Lung (tissue), 12 donors: Measurements from ENCODE around the gene STX10. TPM values are rescaled to one million over a fixed set of nuclear protein-coding genes. Genes with fewer than 3 reads are reported as not detected.
"Not testable (repeated sequence)": the region's sequence is repeated elsewhere in the genome, so short reads cannot be mapped to it uniquely, and the experiment has no call there.

ENCODE experiments used
- ATAC-seq: fragments of 200-7000 bp; cut with Tn5 transposase; one replicate; pipeline ENCODE4 v1.9.1; 2020; ENCODE audit warnings: moderate number of reproducible peaks; ENCODE audit not compliant: insufficient read depth, low FRiP score
- DNase-seq, 3 donors: peaks; one replicate each; pipeline ENCODE4 v3.0.0-alpha.2; 2013 to 2017
- H3K27ac ChIP-seq, 2 donors: one replicate each; pipeline ENCODE4 v1.5.1; 2013; ENCODE audit warnings: mild to moderate bottlenecking in 2 of 2, moderate library complexity in 2 of 2, control low read depth in 1 of 2, inconsistent platforms in 1 of 2, low read depth in 1 of 2, low read length in 1 of 2
- H3K27me3 ChIP-seq, 3 donors: one replicate each; pipeline ENCODE4 v1.5.1; 2013; ENCODE audit warnings: low read length in 2 of 3; ENCODE audit not compliant: control insufficient read depth in 3 of 3, insufficient read depth in 3 of 3
- H3K36me3 ChIP-seq, 4 donors: one replicate each; pipeline ENCODE4 v1.5.1; 2013; ENCODE audit warnings: low read length in 4 of 4, mild to moderate bottlenecking in 1 of 4, moderate library complexity in 1 of 4; ENCODE audit not compliant: control insufficient read depth in 4 of 4, insufficient read depth in 4 of 4
- H3K4me1 ChIP-seq, 5 donors: one replicate each; pipeline ENCODE4 v1.5.1; 2013; ENCODE audit warnings: low read length in 5 of 5, mild to moderate bottlenecking in 2 of 5, moderate library complexity in 1 of 5; ENCODE audit not compliant: control insufficient read depth in 5 of 5, insufficient read depth in 5 of 5
- H3K4me3 ChIP-seq: one replicate; pipeline ENCODE4 v1.5.1; 2013; ENCODE audit warnings: mild to moderate bottlenecking, control low read depth, moderate library complexity
- H3K9ac ChIP-seq, 2 donors: one replicate each; pipeline ENCODE4 v1.5.1; 2013; ENCODE audit warnings: low read length in 2 of 2, control low read depth in 1 of 2; ENCODE audit not compliant: insufficient read depth in 1 of 2
- H3K9me3 ChIP-seq, 4 donors: one replicate each; pipeline ENCODE4 v1.5.1; 2013; ENCODE audit warnings: low read length in 3 of 4, mild to moderate bottlenecking in 1 of 4, moderate library complexity in 1 of 4; ENCODE audit not compliant: control insufficient read depth in 4 of 4, insufficient read depth in 3 of 4
- CTCF ChIP-seq: IDR thresholded peaks from 2 replicates; pipeline ENCODE4 v1.5.1; 2012; ENCODE audit warnings: mild to moderate bottlenecking; ENCODE audit errors: control extremely low read depth, extremely low read depth
- WGBS, 2 donors: extraction: QIAGEN DNeasy Blood & Tissue Kit; methylation state at CpG; one replicate each; pipeline ENCODE4 v1.1.7; 2013; 5-methylcytosine and 5-hydroxymethylcytosine counted together
- polyA plus RNA-seq, 2 donors: library from polyadenylated mRNA; stranded (reverse); fragments of 200-250 nt; gene quantifications; one replicate each; pipeline ENCODE4 v1.2.1, GENCODE V29; 2013
- total RNA-seq, 2 donors: library from RNA; depleted of rRNA in 1 of 2; stranded (reverse); fragments of >200 nt in 1 of 2; gene quantifications; one replicate each; pipeline ENCODE4 v1.2.1, GENCODE V29; 2014 to 2021
- donor health status: control.
- donor health status: control.
- donor health status: Bipolar disorder and iron deficiency.
- donor health status: healthy.
- donor health status: DM: yes; HTN: yes; CAD: no.

Gene STX10
- total and polyA plus RNA-seq, 4 donors: 45.8 to 136 (median 111) TPM

GRCh38 chr19:13181747-13182388, 31.7 kb upstream of the STX10 start:
- Histone ChIP-seq H3K27ac (peak overlapping the region; percentile 29 to 30), H3K27me3 (no peaks in the 10 kb centered on the region), H3K9me3 (no peaks in the 10 kb centered on the region), H3K9ac (peak overlapping the region in 1 of 2 donors; percentile 42), H3K4me3 (no peak overlapping the region), H3K36me3 (no peaks in the 10 kb centered on the region), H3K4me1 (peaks cover 0 to 9% (median 5%) of the 10 kb centered on the region in 5 donors)
- no peak for TF ChIP-seq CTCF
- 18 to 20% methylated on average over 16 of the region's 16 CpGs for WGBS, 2 donors
- ATAC-seq (no peak), DNase-seq (peak; percentile 81 to 93 (median 87))

- not testable (repeated sequence) for DNase-seq, H3K9ac ChIP-seq, H3K27me3 ChIP-seq, H3K27ac ChIP-seq, ATAC-seq, H3K36me3 ChIP-seq, H3K4me3 ChIP-seq, H3K4me1 ChIP-seq, H3K9me3 ChIP-seq
- WGBS, 2 donors: 94 to 96% methylated on average over 10 of the region's 10 CpGs
These were observed 28.1 kb upstream of the STX10 start for GRCh38 chr19:13178291-13178690.

- not testable (repeated sequence) for ATAC-seq, H3K36me3 ChIP-seq, H3K9me3 ChIP-seq, H3K9ac ChIP-seq, DNase-seq, H3K4me3 ChIP-seq, H3K27ac ChIP-seq, H3K27me3 ChIP-seq
- peaks cover 3 to 11% (median 8%) of the 10 kb centered on the region in 5 donors for H3K4me1 ChIP-seq
- 96 to 98% methylated on average over 5 of the region's 5 CpGs for WGBS, 2 donors
These were observed 27.4 kb upstream of the STX10 start for GRCh38 chr19:13177584-13177983.

DNA sequence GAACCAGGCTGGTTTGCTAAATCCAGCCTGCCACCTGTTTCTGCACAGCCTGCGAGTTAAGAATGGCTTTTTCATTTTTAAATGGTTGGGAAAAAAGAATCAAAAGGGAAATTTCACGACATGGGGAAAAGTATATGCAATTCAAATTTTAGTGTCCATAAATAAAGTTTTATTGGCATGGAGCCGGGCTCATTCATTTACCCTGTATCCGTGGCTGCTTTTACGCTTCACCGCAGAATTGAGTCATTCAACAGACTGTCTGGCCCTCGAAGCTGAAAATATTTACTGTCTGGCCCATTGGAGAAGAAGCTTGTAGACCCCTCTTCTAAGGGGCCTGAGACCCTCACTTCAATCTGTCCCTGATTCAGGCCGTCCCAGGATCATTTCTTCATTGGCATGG, 26.2 kb upstream of the STX10 start:
- H3K4me1 ChIP-seq: peaks cover 3 to 14% (median 4%) of the 10 kb centered on the region in 5 donors
- no peak overlapping the region for H3K27ac ChIP-seq
- H3K9me3 ChIP-seq: no peaks in the 10 kb centered on the region
- H3K4me3 ChIP-seq: no peak overlapping the region
- DNase-seq (no peak), ATAC-seq (no peak)
- no peak for TF ChIP-seq CTCF
- H3K9ac ChIP-seq: no peak overlapping the region
- no peaks in the 10 kb centered on the region for H3K36me3 ChIP-seq
- H3K27me3 ChIP-seq: no peaks in the 10 kb centered on the region
- 93 to 94% methylated on average over 8 of the region's 8 CpGs for WGBS, 2 donors
